ENCODE measurements around the gene PRDM15. TPM values are rescaled to one million over a fixed set of nuclear protein-coding genes. Genes with fewer than 3 reads are reported as not detected.

Gene PRDM15
- total RNA-seq, 1 donor from 2014 or later: 4.9 TPM

DNA sequence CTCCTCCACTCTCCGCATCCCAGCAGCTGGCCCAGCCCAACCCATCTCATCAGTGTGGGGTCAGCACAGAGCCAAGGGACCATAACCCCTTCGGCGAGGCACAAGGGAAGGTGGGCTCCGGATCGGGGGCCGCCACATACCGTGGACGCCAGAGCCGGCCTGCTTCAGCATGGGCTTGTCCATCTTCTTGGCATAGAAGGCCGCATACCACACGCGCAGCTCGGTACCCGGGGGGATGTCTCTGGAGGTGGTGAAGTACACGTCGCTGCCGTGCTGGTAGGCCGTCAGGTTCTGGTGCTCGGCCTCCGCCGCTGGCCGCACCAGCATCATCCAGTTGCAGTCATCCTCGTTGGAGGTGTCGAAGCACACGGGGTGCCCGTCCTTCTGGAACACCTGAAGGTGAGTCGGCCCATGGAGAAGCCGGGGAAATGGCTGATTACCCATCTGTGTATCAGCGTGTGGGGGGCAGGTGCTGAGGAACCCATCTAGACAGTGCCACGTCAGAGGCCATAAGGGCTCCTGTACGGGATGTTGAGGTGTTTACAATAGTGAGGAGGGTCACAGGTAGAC is 24.6 kb downstream of the PRDM15 start:
- no peak overlapping the region for H3K4me3 ChIP-seq (ENCODE audit: low read depth, low read length)
- TF ChIP-seq CTCF (conservative IDR thresholded peaks at IDR 0.05; ENCODE audit: low read depth, low read length): no peak
- no peak for DNase-seq (ENCODE audit: low read depth)

DNA sequence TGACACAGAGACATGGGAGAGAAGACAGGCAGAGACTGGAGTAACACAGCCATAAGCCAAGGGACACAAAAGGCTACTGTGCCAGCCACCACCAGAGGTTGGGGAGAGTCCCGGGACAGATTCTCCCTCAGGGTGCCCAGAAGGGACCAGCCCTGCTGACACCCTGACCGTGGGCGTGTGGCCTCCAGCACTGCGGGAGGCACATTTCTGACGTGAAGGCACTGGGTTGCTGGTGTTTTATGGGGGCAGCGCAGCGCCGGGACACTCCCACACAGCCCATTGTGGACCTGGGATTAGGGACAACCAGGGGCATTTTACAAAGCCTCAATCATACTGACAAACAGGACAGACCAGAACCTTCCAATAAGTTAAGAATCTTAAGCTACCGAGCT is 26.2 kb downstream of the PRDM15 start:
- no peak overlapping the region for H3K4me3 ChIP-seq (ENCODE audit: low read depth, low read length)
- no peak for DNase-seq (ENCODE audit: low read depth)
- TF ChIP-seq CTCF (conservative IDR thresholded peaks at IDR 0.05; ENCODE audit: low read depth, low read length): no peak

GRCh38 chr21:41852151-41852928 is 26.8 kb downstream of the PRDM15 start:
- TF ChIP-seq CTCF (conservative IDR thresholded peaks at IDR 0.05; ENCODE audit: low read depth, low read length): no peak
- H3K4me3 ChIP-seq (ENCODE audit: low read depth, low read length): no peak overlapping the region
- DNase-seq (ENCODE audit: low read depth): no peak

DNA sequence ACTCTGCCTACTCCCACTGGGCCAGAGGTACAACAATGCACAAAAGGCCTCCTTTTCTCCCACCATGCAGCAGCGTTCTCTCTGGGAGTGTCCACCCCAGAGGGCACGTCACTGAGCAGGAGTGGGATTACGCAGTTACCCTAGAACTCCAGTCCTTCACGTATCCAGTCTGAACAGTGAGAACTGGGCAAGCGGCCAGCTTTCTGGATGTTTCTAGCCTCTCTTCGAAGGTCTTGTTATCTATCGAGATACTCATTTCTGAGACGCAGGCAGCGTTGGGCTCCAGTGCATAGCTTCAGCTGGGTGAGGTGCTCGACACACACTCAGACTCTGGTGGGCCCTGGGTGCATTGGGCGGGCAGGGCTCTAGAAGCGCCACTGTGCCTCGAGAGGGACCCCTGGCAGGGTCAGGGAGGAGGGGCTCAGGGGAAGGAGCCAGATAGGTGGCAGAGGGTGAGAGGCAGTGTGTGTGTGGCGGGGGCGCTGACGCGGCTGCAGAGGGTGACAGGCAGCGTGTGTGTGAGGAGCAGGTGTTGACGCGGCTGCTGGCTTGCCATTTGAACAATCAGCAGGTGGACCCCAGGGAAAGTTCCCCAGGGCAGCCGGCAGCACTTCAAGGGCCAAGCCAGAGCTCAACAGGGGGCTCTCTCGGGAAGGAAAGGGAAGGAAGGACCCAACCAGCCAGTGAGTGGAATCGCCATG is 27.9 kb downstream of the PRDM15 start:
- TF ChIP-seq CTCF (conservative IDR thresholded peaks at IDR 0.05; ENCODE audit: low read depth, low read length): no peak
- DNase-seq (ENCODE audit: low read depth): no peak
- no peak overlapping the region for H3K4me3 ChIP-seq (ENCODE audit: low read depth, low read length)

GRCh38 chr21:41850085-41850484 is 29.1 kb downstream of the PRDM15 start:
- no peak for TF ChIP-seq CTCF (conservative IDR thresholded peaks at IDR 0.05; ENCODE audit: low read depth, low read length)
- no peak overlapping the region for H3K4me3 ChIP-seq (ENCODE audit: low read depth, low read length)
- DNase-seq (ENCODE audit: low read depth): no peak

GRCh38 chr21:41848958-41849580 is 30.1 kb downstream of the PRDM15 start:
- no peak for TF ChIP-seq CTCF (conservative IDR thresholded peaks at IDR 0.05; ENCODE audit: low read depth, low read length)
- DNase-seq (ENCODE audit: low read depth): no peak
- H3K4me3 ChIP-seq (ENCODE audit: low read depth, low read length): no peak overlapping the region
